ENCODE data around the gene WAPL. TPM values are rescaled to one million over a fixed set of nuclear protein-coding genes. Genes with fewer than 3 reads are reported as not detected.

WAPL gene
- total RNA-seq, 1 experiment from 2014 or later = 26.8 TPM

DNA sequence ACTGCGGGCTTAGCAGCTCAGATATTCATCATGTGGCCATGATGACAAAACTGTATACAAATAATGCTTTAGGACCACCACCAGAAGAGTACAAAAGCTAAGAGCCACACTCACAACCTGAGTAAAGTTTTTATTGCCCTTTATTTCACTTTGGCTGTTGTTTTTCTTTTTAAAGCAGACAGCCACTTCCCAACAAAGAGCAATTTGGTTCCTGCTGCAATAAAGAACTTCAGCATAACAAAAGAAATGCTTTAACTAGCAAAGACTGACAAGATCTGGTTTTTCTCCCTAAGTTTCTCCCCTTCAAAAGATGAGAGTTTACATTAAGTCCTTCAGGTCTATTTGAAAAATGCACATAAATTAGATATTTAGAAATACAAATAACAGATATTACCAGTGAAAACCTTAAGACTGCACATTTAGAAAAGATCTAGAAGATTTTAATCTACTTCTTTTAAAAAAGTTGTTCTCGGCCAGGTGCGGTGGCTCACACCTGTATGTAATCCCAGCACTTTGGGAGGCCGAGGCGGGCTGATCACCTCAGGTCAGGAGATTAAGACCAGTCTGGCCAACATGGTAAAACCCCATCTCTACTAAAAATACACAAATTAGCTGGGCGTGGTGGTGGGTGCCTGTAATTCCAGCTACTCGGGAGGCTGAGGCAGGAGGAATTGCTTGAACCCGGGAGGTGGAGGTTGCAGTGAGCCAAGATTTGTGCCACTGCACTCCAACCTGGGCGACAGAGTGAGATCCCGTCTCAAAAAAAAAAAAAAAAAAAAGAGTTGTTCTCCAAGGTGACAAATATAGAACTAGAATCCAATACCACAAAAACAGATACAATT is 59.4 kb downstream of the WAPL start:
- no peak for DNase-seq (ENCODE audit: low read depth)

DNA sequence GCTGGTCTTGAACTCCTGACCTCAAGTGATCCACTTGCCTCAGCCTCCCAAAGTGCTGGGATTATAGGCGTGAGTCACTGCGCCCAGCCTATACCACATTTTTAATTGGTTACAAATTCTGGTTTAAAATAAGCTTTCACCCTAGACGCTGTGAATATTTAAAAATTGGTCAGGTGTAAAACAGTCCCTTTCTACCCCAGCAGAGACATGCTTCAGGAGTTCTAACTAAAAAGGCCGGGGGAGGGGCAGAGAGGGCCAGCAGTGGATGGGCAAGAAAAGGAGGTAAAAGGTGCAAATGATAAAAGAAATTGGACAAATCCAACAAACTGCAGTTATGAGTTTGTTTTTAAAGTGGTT is 70.0 kb downstream of the WAPL start:
- no peak for DNase-seq (ENCODE audit: low read depth)

DNA sequence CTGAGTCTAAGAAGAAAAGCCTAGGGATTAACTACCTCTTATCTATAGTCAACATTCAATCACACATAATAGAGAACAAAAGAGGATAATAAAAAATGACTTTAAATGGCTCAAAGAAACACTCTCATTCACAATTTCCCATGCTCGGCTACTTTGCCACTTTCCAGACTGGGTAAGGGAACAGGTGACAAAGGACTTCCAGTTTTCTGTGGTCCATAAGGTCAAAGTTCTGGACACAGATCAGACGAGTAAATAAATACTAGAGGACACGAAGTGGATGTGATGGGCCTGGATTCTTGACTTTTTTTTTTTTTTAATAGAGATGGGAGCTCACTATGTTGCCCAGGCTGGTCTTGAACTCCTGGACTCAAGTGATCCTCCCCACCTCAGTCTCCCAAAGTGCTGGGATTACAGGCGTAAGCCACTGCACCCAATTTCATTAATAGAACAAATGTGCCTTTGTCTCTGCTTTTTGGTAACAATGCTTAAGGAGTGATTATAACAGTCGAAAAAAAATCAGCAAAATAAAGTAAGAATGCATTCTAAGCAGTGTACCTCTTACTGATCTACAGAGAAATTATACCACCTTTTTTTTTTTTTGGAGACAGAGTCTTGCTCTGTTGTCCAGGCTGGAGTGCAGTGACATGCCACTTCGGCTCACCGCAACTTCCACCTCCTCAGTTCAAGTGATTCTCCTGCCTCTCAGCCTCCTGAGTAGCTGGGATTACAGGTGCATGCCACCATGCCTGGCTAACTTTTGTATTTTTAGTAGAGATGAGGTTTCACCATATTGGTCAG is 70.6 kb downstream of the WAPL start:
- DNase-seq (ENCODE audit: low read depth) = no peak

- DNase-seq (ENCODE audit: low read depth) = no peak
These were observed 71.5 kb downstream of the WAPL start for GRCh38 chr10:86449926-86450558.

- no peak for DNase-seq (ENCODE audit: low read depth)
These were observed 74.2 kb downstream of the WAPL start for GRCh38 chr10:86447432-86447831.

DNA sequence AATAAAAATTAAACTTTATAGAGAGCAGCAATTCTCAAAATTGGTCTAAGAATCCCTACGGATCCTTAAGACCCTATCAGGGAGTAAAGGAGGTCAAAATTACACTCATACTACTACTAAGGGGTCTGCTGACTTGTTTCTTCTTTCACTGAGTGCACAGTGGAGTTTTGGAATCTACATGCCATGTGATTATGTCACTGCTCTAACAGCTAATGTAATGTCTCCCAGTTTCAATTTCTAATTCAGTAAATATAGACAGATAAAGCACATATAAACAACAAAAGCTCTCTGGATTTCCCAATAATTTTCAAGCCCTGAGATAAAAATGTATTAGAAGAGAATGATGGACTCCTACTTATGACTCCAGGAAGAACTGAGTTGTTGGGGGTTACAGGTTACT is 74.6 kb downstream of the WAPL start:
- DNase-seq (ENCODE audit: low read depth) = no peak

DNA sequence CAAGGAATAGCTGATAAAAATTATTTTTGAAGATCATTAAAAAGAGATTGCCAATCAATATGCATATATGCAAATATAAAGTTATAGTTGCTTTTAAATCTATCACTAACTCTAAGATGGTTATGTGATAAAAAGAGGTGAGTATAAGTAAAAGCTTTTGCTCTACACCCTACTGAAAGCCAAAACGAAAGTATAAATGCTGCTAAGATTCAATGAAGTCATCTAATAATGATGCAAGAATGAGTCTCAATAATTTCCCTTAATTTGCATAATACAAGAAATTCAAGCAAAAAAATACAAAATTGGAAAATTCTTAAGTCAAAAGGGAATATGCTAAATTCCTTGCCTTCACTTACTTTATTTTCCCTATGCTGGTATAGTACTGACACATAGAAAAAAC is 75.2 kb downstream of the WAPL start:
- no peak for DNase-seq (ENCODE audit: low read depth)

DNA sequence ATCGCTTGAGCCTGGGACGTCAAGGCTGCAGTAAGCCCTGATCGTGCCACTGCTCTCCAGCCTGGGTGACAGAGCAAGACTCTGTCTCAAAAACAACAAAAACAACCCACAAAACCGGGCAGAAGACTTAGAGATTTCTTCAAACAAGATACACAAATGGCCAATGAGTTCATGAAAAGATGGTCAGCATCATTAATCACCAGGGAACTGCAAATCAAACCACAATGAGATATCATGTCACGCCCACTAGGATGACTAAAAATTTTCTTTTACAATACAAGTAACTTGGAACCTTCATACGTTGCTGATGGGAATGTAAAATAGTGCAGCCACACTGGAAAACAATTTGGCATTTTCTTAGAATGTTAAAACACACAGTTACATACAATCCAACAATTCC is 77.7 kb downstream of the WAPL start:
- DNase-seq (ENCODE audit: low read depth) = no peak

- no peak for DNase-seq (ENCODE audit: low read depth)
These were observed 78.5 kb downstream of the WAPL start for GRCh38 chr10:86443069-86443468.

DNA sequence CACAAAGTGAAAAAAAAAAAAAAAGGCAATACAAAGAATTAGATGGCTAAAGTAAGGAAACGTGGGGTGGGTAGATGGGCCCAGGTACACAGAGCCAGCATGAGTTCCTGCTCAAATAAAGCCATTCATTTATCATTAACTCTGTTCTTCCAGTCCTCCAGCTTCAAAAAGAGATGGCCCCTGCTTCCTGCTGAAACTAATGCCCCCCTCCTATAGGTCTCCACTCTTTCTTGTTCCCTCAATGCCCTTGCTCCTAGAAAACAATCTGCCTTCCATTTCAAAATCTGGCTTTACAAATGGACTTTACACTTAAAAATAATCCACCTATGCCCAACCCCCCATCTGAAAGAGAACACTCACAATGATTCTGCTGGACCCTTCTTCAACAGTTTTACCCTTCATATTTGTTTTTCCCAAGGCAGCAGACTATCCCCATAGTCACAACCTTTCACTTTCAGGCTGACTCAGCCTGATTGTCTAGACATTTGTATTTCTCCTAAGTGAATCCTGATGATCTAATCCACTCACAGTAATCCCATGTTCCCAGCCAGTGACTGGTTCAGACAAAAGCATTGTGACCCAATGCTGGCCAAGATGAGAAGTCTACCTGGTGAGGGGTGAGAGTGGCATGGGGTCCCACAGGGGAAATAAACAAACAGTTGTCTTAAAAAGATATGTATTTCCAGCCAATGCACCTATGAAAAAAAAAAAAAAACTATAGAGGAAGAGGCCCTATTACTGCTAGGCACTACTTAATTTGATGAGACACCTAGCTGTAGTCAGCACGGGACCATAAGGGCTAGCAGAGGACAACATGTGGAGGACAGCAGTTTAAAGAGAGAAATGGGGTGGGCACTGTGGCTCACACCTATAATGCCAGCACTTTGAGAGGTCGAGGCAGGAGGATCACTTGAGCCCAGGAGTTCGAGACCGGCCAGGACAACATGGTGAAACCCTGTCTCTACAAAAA is 80.4 kb downstream of the WAPL start:
- DNase-seq (ENCODE audit: low read depth) = peak; percentile 25

- peak; percentile 30 for DNase-seq (ENCODE audit: low read depth)
These were observed 82.0 kb downstream of the WAPL start for GRCh38 chr10:86439544-86439943.

GRCh38 chr10:86438091-86438749 is 83.4 kb downstream of the WAPL start:
- no peak for DNase-seq (ENCODE audit: low read depth)

DNA sequence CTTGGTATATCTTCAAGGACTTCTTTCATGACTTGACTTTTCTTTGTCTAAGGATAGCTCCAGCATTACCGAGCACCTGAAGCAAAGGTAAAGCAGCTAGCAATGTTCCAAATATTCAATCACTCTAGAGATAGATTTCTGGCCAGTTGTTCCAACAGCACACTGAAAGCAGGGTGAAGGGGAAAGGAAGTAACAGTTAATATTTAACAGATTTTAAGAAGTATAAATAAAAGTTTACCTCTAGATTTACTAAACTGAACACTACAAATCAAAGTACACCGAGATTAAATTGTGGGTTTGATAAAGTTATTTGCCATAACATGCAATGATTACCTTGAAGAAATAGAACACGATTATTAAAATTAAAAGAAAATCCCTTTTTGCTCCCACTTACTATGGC is 84.1 kb downstream of the WAPL start:
- DNase-seq (ENCODE audit: low read depth) = no peak

DNA sequence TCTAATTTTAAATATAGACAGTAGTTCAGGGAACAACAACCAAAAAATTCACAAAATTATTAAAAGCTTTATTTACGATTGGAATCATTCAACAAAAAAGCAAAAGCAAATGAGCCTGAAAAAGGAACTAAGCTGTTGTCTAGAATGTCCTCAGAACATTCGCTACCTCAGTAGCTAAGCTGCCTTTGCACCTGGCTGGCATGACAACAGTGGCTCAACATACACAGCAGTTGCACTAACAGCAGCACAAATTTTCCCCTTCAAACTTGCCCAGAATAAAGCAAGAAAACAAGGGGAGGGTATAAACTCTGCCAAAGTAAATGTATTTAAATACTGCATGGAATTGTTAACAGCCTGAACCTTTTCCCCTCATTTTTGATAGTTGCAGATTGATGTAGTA is 84.6 kb downstream of the WAPL start:
- DNase-seq (ENCODE audit: low read depth) = no peak

DNA sequence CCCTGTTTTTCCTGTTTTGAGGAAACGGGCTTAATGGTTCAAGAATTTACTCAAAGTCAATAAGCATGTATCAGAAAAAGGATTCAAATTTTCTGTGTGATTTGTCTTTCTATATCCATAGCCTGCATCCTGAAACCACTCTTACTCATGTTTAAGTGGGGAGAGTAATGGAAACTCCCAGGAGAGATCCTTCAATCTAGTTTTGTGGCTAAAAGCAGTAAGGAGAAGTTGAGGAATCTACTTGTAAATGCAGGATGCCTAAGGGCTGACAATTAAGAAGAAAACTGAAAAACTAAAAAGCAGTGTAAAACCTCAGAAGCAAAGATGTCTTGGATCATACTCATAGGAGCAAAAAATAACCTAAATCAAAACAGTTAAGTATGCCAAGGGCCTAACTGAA is 86.9 kb downstream of the WAPL start:
- no peak for DNase-seq (ENCODE audit: low read depth)

GRCh38 chr10:86423739-86424138 is 97.9 kb downstream of the WAPL start:
- DNase-seq (ENCODE audit: low read depth) = no peak

DNA sequence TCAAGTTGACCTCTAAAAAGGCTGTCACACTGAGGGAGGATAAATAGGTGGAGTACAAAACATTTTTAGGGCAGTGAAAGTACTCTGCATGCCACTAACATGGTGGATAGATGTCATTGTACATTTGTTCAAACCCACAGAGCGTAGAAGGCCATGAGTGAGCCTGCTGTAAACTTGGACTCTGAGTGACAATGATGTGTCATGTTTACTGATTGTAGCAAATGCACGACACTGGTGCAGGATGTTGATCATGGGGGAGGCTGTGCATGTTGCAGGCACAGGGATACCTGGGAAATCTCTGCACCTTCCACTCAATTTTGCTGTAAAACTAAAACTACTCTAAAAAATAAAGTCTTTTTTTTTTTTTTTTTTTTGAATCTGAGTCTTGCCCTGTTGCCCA is 102.5 kb downstream of the WAPL start:
- DNase-seq (ENCODE audit: low read depth) = no peak

DNA sequence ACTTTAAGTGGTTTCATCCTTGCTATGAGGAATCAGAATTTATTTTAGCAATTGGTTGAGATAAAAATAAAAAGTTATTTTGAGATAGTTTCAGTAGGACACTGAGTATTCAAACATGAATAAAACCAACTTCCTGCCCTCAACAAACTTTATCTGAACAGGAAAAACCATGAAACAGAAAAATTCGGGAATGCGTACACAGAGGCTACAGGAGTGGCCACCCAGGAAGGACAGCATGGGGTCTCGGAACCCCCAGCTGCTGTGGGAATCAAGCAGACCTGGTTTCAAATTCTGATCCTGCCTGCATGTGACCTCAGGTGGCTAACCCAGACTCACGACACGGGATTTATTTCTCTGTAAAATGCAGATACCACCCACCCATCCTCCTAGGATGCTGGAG is 106.0 kb downstream of the WAPL start:
- no peak for DNase-seq (ENCODE audit: low read depth)

- DNase-seq (ENCODE audit: low read depth) = no peak
These were observed 106.5 kb downstream of the WAPL start for GRCh38 chr10:86415116-86415515.

DNA sequence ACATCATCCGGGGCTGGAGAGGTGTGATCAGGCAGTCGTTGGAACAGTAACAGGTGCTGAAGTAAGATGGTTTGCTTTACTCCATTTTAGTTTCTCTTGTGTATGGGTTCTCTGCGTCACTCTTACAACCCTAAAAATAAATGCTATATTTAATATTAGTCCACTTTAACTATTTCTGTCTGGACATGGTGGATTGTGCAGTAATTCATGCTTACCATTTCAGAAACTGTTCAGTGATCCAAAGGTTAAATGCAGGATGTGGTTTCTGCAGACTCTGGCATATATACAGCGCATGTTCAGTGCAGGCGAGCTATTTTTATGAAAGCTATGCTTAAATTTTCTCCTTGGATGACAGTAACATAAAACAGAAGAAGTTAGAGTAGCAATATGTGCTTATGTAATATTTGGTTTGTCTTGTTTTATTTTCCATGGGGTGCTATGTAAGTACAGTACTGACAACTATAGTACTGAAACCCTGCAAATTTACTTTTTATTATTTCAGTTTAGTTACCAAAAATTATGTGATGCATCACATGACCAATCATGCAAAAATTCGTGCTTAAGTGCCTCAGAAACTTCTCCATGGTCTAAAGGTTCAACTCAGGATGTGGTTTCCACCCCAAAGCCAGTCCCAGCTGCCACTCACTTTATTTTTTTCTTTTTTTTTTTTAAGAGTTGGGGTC is 108.4 kb downstream of the WAPL start:
- no peak for DNase-seq (ENCODE audit: low read depth)

All from RPMI7951 (cell line).